H1 (cell line): Measurements from ENCODE around the gene SKAP2. TPM values are rescaled to one million over a fixed set of nuclear protein-coding genes. Genes with fewer than 3 reads are reported as not detected.

Source experiments
- EP300 ChIP-seq, 2 experiments: IDR thresholded peaks; 1 replicate in 1 of 2; 2 replicates in 1 of 2; pipeline ENCODE4 v1.6.1; 2011 to 2012; ENCODE audit warnings: low read depth in 2 of 2, low read length in 2 of 2, mild to moderate bottlenecking in 2 of 2, borderline replicate concordance in 1 of 2, inconsistent platforms in 1 of 2, moderate library complexity in 1 of 2
- RFX5 ChIP-seq: IDR thresholded peaks from 2 replicates; pipeline ENCODE4 v1.6.1; 2011; ENCODE audit warnings: low read depth, low read length, improper control_type of control experiment, borderline replicate concordance
- SP2 ChIP-seq: IDR thresholded peaks from 2 replicates; pipeline ENCODE4 v1.6.1; 2012; ENCODE audit warnings: mild to moderate bottlenecking, low read length, inconsistent platforms
- polyA plus RNA-seq, 7 experiments: library from polyadenylated mRNA; depleted of rRNA in 3 of 7; stranded (reverse) in 5 of 7; unstranded in 2 of 7; fragments of >200 nt in 5 of 7; fragments of 200-250 nt in 2 of 7; gene quantifications; 1 replicate in 5 of 7; 2 replicates in 1 of 7; 4 replicates in 1 of 7; pipeline versions ENCODE4 v1.2.1 to v1.2.3, GENCODE V29; 2011 to 2013; ENCODE audit warnings: missing spikeins in 2 of 7, mixed read lengths in 2 of 7
- total RNA-seq: library from RNA; stranded (reverse); fragmentation: NEBNext Ultra II Directional; extraction: Animal tissue kit (Norgen Biotek cat#: 25700); gene quantifications from 2 replicates; pipeline ENCODE4 v1.2.1, GENCODE V29; 2021

The SKAP2 gene
- total and polyA plus RNA-seq, 2 of the 8 experiments (the other 6 are each of a cell fraction or from before 2014, with no cell fraction given) = 0.53 to 5.1 TPM

DNA sequence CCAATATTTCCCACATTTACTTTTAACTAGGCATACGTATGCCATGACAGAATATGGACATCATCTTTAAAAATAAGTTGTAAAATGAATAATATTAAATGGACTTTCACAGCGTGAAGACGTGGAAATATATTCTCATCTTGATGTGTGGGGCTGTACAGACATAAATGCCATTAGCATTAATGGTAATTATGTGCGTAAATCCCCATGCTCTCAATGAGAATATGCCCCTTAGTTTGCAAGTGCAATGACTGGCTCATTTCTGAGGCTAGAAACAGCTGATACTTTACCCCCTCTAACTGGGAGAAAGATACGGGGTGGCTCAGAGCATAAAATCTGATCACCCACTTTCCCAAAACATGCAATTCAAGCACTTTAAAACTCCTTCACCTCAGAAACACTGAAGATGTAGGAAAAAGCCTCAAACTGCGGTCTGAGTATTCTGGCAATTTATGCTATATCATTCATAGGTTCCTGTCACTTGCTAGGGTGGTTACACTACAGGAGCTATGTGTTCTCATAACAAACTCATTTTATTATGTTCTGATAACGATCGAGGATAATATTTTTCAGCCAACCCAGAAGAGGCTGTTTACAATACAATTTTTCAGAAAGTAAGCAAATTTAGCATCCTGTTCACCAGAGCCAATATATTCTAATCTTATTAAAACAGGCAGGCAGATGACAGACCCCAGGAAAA is 211.8 kb downstream of the SKAP2 start (continued):
- TF ChIP-seq RFX5 (no peak), SP2 (no peak), EP300 (IDR thresholded peaks at IDR 0.05; ENCODE audit: borderline replicate concordance in 1 of 2, low read depth in 2 of 2, low read length in 2 of 2) (no peak)
- TF ChIP-seq, all 59 proteins: peak for 0
